Measurements from ENCODE around the gene PDE9A.
"Not testable (repeated sequence)": the region's sequence is repeated elsewhere in the genome, so short reads cannot be mapped to it uniquely, and the experiment has no call there.

The PDE9A gene

GRCh38 chr21:42624936-42625335 is 28.5 kb upstream of the PDE9A start:
- DNase-seq, result no peak

GRCh38 chr21:42626171-42626570 is 27.2 kb upstream of the PDE9A start:
- DNase-seq, result no peak

GRCh38 chr21:42627527-42628289 is 25.7 kb upstream of the PDE9A start:
- no peak for DNase-seq

GRCh38 chr21:42628466-42629061 is 24.9 kb upstream of the PDE9A start:
- not testable (repeated sequence) for DNase-seq

- DNase-seq, result no peak
Measured at GRCh38 chr21:42629933-42630589, 23.4 kb upstream of the PDE9A start.

- no peak for DNase-seq
Measured at GRCh38 chr21:42630626-42631025, 22.8 kb upstream of the PDE9A start.

GRCh38 chr21:42631142-42631541 is 22.3 kb upstream of the PDE9A start:
- DNase-seq, result no peak

GRCh38 chr21:42632336-42632751 is 21.1 kb upstream of the PDE9A start:
- DNase-seq, result no peak

- DNase-seq, result no peak
Measured at GRCh38 chr21:42632771-42633690, 20.4 kb upstream of the PDE9A start.

GRCh38 chr21:42633858-42634257 is 19.6 kb upstream of the PDE9A start:
- no peak for DNase-seq

- no peak for DNase-seq
Measured at GRCh38 chr21:42635848-42636519, 17.4 kb upstream of the PDE9A start.

GRCh38 chr21:42636520-42637266 is 16.7 kb upstream of the PDE9A start:
- no peak for DNase-seq

GRCh38 chr21:42637267-42638041 is 16.0 kb upstream of the PDE9A start:
- no peak for DNase-seq

- no peak for DNase-seq
Measured at GRCh38 chr21:42638266-42638863, 15.1 kb upstream of the PDE9A start.

GRCh38 chr21:42639646-42640152 is 13.7 kb upstream of the PDE9A start:
- no peak for DNase-seq

- no peak for DNase-seq
Measured at GRCh38 chr21:42640486-42640885, 12.9 kb upstream of the PDE9A start.

- no peak for DNase-seq
Measured at GRCh38 chr21:42641311-42642218, 11.9 kb upstream of the PDE9A start.

- no peak for DNase-seq
Measured at GRCh38 chr21:42642219-42642745, 11.1 kb upstream of the PDE9A start.
